Hindlimb muscle (tissue), 1 donor: ENCODE results near the gene POLR3H. TPM values are rescaled to one million over a fixed set of nuclear protein-coding genes. Genes with fewer than 3 reads are reported as not detected.

Experiments used
- DNase-seq: peaks from one replicate; pipeline ENCODE4 v3.0.0-alpha.2; 2013
- polyA plus RNA-seq: library from polyadenylated mRNA; unstranded; fragments of 120-200 nt; gene quantifications from one replicate; pipeline ENCODE4 v1.2.1, GENCODE V29; 2013; ENCODE audit not compliant: insufficient read length

The POLR3H gene
- polyA plus RNA-seq, 1 donor, result 20.4 TPM

DNA sequence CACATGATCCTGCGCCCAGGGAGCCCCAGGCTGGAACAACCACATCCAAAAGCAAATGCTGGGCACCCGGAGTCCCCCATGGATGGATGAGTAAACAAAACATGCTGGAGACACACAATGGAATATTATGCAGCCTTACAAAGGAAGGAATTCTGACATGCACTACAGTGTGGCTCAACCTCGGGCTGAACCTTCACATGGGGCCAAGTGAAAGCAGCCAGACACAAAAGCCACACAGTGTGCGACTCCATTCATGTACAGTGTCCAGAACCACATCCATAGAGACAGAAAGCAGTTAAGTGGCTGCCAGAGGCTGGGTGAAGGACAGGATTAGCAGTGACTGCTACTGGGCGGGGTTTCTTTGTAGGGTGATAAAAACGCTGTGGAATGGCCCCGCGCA, 10.1 kb downstream of the POLR3H start:
- DNase-seq, result no peak

DNA sequence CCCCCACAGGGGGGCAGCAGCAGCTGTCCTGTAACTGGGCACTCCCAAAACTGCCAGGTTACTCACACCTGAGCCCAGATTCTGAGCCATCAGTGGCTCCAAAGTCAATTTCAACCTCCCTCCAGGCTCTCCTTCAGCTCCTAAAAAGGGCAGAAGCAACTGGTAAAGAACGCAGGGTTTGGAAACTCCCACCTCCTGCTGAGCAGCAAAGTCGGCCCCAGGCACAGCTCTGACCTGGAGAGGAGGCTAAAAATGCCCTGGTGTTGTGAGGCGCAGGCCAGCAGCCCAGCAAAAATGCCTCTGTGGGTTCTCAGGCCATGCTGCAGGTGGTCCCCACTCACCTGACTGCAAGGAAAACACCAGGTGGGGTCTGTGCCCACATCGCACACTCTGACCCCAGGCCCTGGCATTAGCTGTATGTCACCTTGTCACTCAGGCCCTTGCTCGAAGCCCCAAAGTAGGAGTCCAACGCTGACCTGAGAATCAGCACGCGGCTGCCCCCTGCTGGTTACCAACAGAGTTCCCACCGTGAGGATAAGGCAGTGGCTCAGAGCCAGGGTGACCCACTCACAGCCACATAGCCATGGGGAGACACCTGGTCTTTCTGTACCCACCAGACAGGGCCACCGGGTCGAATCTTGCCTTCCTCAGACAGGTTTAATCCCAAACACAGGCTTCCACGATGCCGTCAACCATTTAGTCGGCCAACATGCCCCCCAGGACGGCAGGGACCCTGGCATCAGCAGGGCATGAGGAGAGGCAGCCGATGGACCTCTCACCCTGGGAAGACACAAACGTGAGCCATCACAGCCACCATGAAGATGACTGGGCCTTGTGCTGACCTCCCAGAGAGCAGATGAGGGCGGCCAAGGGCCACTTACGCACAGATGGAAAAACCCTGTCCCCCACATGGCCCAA, 11.1 kb downstream of the POLR3H start:
- DNase-seq, result no peak

DNA sequence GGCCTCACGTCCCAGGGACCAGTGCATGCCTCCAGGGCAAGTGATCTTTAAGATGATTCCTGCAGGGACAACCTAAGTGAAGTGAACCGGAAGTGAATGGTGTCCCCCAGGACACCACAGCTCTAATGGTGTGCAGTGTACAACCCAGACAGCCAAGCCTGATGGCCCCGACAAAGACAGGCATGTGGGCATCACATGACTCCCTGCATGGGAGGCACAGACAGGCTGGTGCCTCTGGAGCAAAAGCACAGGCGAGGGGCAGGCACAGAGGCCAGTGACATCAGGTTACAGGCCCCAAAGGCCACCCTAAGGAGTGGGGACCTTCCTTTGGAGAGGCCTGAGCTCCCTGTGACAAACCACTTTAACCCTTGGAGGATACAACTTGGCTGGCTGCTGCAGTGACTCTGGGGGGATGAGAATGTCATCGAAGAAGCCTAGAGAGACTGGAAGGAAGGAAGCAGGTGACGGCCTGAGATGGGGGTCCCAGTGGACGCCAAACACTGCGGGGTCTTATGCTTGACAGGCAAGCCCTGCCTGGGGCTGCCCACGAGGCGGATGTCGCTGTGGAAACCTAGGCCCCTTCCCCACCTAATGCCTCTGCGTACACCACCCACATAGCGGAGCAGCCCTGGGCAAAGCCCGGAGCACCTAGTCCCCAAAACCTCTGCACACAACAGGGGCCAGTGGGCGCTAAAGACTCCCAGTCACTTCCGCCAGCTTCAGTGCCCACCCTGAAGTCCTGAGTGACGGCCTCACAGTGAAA, 12.4 kb downstream of the POLR3H start:
- no peak for DNase-seq

DNA sequence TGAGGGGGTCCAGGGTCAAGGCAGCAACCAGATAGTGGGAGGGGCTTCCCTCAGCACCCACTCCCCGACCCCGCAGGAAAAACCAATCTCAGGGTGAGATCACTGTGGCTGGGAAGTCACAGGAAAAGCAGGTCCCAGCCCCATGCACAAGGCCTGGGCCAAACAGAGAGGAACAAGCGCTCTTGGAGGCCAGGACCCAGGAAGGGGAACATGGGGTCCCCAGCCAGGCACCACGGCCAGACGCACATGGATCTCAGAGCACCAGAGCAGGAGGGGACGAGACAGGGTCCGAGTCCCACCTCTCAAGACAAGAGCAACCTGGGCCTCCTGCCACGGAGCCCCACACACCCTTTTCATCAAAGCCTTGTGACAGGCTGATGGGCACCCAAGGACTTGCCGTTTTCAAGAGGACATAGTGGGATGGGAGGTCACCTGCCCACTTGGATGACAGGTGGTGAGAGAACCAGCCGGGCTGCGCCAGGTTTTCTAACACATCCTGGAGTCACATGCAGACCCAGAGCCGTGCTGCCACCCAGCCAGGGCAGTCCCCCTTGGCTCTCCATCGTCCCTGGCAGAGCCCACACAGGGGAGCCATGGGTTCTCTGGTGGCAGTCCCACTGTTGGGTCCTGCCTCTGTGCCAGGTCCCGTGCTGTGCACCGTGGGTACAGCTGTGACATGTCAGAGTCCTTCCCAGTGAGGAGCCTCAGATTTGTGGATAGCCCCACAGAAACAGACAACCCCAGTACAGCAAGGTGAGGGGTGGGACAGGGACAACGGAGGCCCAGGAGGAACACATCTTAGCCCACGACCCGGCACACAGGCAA, 13.2 kb downstream of the POLR3H start:
- no peak for DNase-seq

DNA sequence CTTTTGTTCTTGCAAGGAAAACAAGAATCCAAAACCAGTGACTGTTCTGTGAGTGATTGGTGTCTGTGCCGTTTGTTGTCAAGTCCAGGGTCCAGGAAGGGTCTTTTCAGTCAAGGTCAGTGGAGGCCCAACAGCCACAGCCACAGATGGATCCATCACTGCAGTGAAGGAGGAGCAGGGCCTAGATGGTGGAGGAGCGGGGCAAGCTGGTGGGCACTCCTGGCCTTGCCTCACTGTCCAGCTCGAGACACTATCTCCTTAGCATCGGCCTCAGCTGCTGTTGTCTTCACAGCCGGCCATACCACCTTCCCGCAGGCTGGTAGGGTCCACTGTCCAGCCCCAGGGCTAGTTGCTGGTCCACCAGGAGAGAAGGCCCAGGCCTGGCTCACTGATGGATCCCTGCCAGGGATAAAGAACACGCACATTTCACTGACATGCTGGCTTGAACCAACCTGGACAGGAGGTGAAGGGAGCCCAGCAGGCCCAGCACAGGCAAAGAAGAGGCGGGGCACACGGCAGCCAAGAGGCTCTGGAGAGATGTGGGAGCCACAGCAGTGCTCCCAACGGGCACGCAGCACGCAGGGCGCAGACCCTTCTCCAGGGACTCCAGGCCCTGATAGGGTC, 15.2 kb downstream of the POLR3H start:
- DNase-seq, result no peak

DNA sequence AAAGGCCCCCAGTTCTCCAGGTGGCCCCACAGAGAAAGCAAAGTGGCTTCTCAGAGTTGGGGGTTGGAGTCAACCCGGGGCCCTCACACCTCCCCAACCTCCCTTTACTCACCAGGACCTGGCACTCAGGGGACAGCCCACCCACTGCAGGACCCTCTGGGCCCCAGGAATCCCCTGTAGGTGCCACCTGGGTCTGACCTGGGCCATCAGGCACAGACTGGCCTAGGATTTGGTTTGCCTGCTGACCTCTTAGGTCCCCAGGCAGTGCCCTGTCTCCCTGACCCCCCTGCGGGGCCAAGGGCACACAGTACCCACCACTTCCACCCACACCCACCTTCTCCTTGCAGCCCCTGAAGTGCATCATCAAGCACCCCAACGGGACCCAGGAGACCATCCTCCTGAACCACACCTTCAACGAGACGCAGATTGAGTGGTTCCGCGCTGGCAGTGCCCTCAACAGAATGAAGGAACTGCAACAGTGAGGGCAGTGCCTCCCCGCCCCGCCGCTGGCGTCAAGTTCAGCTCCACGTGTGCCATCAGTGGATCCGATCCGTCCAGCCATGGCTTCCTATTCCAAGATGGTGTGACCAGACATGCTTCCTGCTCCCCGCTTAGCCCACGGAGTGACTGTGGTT, 16.0 kb downstream of the POLR3H start:
- no peak for DNase-seq

DNA sequence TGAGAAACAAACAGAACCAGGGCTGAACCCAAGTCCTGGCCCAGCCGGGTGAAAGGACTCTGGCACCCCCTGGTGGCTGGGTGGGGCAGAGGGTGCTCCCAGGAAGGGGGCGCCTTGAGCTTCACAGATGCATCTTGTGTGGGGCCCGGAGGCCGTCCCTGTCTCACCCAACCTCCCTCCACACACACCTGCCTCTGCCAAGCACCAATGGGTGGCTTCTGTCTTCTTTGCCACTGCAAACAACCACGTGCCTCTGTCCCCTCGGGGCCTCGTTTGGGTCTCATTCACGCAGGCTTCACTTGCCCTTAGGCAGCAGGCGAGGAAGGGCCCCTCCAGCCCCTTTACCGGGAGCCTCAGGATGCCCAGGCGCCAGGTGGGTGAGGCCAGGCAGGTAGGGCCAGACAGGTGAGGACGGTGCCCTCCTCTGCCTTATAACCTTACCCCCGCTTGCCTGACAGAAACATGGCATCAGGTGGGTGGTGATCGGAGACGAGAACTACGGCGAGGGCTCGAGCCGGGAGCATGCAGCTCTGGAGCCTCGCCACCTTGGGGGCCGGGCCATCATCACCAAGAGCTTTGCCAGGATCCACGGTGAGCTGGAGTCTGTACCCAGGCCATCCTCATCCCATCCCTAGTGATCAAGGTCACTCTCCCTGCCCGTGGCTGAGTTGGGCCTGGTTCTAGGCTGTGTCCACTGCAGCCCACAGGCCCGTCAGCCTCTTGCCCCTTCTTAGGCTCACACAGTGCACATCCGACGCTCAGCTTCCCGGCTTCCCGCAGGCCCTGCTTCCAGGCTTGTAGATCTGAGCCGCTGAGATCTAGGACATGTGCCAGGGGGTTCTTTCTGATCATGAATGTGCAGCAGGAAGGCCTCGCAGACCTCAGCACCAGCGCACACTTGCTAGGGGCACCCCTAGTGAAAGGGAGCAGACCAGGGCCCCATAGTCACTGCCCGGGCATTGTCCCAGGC, 17.2 kb downstream of the POLR3H start:
- DNase-seq, result no peak

DNA sequence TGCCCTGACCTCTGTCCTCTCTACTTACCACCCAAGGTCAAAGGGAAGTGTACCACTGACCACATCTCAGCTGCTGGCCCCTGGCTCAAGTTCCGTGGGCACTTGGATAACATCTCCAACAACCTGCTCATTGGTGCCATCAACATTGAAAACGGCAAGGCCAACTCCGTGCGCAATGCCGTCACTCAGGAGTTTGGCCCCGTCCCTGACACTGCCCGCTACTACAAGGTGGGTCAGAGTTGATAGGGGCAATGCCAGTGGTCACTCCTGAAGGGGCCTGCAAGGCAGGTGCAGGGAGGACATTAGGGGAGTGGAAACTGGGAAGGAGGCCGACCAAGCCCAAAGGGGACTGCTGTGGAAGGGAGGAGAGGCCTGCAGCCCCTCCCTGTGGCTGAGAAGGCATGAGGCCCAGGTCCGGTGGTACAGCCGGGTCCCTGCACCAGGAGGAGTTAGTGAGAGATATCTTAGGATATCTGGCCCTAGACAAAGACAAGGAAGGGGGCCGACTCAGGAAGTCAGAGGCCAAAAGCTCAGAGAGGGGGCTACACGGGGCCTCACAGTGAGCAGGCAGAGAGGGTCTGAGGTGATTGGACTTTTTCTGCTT, 17.9 kb downstream of the POLR3H start:
- no peak for DNase-seq

DNA sequence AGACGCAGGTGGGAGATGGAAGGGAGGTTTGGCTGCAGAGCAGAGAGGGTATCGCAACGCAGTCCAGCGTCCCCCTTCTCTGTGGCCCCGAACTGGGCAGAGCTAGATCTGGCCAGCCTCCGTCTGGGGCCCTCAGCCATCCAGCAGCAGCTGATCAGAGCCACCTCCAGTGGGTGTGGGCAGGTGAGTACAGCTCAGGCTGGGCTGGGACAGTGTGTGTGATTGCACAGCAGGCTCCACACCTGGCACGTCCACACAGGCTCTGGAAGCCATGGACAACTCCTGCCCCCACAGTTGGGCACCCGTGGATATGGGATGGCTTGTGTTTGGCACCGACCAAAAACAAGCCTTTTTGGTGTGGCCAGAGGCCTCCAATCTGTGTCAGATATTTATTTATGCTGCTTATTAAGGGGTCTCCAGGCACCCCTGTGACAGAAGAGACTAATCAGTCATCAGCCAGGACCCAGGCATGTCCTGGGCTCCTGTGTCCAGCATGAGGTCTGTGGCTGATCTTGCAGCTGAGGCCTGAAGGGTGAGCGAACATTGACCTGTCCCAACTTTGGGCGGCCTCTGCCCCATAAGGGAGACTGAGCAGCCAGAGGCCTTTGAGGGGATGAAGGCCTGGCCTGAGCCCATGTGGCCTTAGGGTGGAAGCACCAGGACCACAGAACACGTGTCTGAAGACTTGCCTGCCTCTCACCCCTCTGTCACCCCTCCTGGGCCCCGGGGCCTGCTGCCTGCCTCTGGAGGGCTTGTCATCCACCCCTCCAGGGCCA, 18.6 kb downstream of the POLR3H start:
- DNase-seq, result no peak

DNA sequence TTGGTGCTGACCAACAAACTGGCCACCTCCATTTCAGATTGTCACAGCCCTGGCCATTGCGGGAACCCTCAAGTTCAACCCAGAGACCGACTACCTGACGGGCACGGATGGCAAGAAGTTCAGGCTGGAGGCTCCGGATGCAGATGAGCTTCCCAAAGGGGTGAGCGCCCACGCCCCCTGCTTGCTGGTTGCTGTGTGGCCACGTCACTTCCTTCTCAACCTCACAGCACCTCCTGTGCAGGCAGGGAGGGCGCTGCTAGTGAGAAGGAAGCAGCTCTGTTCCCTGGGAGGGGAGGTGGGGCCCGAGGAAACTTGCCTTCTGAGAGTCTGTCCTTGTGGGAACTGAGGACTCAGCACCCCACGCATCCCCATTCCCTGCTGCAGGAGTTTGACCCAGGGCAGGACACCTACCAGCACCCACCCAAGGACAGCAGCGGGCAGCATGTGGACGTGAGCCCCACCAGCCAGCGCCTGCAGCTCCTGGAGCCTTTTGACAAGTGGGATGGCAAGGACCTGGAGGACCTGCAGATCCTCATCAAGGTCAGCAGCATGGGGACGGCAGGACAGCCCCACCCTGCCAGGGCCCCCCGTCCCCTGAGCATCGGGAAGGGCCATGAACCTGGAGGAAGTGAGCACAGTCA, 19.3 kb downstream of the POLR3H start:
- DNase-seq, result no peak

DNA sequence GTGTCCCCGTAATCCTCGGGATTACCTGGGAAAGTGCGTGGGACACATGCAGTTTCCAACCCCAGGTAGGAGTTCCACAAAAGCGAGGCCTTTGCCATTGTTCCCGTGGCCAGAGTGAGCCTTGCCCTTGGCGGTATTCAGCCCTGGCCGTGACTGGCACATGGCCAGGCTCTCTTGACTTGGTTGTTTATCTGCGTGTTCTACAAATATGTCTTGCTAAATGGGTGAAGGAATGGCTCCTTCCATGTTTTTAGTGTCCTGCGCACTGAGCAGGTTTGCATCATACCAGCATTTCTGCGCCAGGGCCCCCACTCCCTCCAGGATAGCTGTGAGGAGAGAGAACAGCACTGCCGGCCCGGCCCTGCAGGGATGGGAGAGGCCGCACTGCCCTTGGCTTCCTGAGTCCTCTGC, 20.0 kb downstream of the POLR3H start:
- DNase-seq, result no peak

DNA sequence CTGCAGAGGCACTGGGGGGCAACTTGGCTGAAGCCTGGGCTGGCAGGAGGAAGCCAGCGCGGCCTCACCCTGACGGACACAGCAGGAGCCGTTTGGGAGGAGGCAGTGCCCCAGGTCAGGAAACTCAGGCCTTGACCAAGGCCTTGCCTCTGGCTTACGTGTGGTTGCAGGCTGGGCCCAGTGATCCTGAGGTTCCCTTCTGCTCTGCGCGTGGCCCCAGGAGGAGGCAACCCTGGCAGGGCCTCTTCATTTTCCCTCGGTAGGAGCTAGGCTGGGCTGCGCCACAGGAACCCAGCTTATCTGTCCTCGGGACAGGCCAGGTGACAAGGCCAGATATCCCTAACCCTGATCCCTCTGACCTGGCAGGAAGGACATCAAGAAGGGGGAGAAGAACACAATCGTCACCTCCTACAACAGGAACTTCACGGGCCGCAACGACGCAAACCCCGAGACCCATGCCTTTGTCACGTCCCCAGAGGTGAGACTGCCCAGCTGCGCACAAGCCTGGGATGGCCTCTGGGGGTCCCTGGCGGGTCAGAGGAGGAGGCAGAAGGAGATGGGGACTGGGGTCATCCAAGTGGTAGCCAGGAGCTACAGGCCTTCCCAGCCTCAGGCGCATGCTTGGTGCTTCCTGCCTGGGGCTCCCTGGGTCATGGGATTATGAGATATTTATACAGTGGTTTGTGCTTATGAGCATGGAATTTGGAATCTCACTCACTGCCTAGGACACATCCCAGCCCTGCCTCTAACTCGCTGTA, 20.6 kb downstream of the POLR3H start:
- DNase-seq, result no peak

DNA sequence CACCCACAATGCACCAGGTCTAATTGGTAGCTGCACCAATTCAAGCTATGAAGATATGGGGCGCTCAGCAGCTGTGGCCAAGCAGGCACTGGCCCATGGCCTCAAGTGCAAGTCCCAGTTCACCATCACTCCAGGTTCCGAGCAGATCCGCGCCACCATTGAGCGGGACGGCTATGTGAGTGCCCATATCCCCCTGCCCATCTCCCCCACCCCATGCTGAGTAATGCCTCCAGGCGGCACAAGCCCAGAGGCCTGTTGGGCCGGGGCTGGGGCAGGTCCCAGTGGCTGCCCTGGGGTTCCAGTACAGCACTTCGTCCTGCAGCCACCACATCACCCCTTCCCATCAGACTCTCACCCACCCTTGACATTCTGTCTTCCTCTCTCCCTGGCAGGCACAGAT, 21.5 kb downstream of the POLR3H start:
- DNase-seq, result no peak

DNA sequence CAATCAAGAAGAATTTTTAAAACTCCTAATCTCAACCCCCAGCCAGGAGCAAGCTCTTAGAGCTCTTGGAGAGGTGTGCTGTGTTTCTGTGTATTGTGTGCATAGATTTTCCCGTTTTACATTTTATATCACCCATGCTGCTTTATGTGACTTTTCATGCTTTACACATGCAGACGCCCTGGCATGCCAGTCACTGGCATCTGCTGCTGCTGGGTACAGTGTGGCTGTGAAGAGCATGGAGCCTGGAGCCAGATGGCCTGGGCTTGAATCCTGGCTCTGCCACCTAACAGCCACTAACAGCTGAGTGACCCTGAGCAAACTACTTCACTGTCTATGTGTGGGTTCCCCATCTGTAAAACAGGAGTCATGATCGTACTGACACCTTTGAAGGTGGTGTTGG, 23.1 kb downstream of the POLR3H start:
- DNase-seq, result no peak

DNA sequence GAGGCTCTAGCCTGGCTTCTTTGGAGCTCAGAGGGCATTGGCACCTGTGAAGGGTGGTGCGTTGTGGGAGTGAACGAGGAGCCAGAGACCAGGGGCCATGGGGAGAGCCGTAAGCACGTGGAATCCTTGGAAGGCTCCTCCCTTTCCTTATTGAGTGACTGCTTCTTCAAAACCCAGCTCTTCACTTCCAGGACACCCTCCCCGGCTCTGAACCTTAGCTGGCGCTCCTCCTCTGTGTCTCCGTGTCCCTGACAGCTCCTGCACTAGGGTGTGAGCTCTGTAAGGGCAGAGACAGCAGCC, 26.3 kb downstream of the POLR3H start:
- no peak for DNase-seq

DNA sequence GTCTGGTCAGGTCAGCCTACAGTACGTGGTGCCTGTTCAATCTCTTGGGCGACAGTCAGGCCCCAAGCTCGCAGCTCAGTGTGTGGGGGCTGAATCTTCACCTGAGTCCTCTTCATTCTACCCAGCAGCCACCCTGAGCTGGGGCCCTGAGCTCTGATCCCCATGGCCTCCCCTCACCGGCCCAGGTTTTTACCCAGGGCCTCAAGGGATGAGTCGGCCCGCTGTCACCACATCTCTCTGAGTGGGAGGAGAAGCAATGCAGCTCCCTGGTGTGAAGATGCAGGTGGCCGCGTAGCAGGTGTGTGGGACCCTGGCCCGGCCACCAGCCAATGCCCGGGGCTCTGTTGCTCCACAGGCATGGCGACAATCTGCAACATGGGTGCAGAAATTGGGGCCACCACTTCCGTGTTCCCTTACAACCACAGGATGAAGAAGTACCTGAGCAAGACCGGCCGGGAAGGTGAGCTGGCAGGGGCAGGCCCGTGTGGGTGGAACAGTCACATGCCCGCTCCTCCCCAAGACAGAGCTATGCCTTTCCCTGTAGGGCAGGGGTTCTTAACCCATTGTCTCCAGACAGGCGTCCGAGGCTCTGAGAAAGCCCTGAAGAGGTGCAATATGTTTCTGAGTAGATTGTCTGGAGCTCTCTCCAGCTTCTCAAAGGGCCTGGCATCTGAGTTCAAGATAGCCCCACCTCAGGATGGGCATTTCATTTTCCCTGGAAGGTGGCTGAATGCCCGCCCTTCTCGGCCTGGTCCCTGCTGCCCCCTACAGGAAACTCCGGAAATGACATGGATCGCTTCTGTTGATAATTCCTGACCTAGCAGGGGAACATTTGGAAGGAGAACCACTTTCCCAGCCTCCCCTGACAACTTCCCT, 26.9 kb downstream of the POLR3H start:
- peak; percentile 65 for DNase-seq

DNA sequence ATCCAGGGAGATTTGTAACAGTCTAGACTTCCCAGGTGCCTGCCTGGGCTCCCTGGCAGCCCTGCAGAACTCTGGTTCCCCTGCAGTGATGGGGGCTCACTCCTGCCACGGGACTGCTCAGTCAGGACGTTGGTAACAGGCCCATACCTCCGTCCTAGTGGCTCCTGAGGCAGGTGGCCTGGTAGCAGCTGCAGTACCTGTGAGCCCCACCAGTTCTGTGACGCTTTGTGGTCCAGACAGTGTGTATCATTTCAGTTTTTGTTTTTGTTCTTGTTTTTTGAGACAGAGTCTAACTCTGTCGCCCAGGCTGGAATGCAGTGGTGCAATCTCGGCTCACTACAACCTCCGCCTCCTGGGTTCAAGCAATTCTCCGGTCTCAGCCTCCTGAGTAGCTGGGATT, 27.8 kb downstream of the POLR3H start:
- DNase-seq, result no peak
